Esophagus mucosa (tissue), 1 donor: ENCODE data around the gene MCIDAS. TPM values are rescaled to one million over a fixed set of nuclear protein-coding genes. Genes with fewer than 3 reads are reported as not detected.

ENCODE experiments used
- ATAC-seq: fragments of 200-7000 bp; cut with Tn5 transposase; one replicate; pipeline ENCODE4 v1.9.1; 2020
- total RNA-seq: library from RNA; stranded (reverse); gene quantifications from one replicate; pipeline ENCODE4 v1.2.4, GENCODE V29; 2023
- donor health status: DM: yes; HTN: yes; CAD: no.

The MCIDAS gene
- total RNA-seq, result 0.20 TPM

- ATAC-seq, result peak; percentile 50
Measured at GRCh38 chr5:55226934-55227663, at the start of gene MCIDAS. TSS of gene MCIDAS (minus strand) at chr5:55227315. CDS start at chr5:55227138, 177 bp downstream.

- no peak for ATAC-seq
Measured at GRCh38 chr5:55276771-55277170, 49.7 kb upstream of the MCIDAS start.

- ATAC-seq, result no peak
Measured at GRCh38 chr5:55258339-55258738, 31.2 kb upstream of the MCIDAS start.

GRCh38 chr5:55254802-55255201 is 27.7 kb upstream of the MCIDAS start:
- no peak for ATAC-seq

GRCh38 chr5:55250064-55250463 is 22.9 kb upstream of the MCIDAS start:
- no peak for ATAC-seq

- ATAC-seq, result no peak
Measured at GRCh38 chr5:55241746-55242145, 14.6 kb upstream of the MCIDAS start.

- ATAC-seq, result no peak
Measured at GRCh38 chr5:55236800-55237199, 9.7 kb upstream of the MCIDAS start.

- ATAC-seq, result peak; percentile 16
Measured at GRCh38 chr5:55234121-55234700, 7.1 kb upstream of the MCIDAS start.

- ATAC-seq, result peak; percentile 89
Measured at GRCh38 chr5:55232985-55233928, 6.1 kb upstream of the MCIDAS start, which contains the start of gene CCNO. TSS of gene CCNO (minus strand) at chr5:55233608. CDS start at chr5:55233523, 85 bp downstream.

- ATAC-seq, result peak; percentile 42
Measured at GRCh38 chr5:55232271-55232984, 5.3 kb upstream of the MCIDAS start.

GRCh38 chr5:55231919-55232270 is 4.8 kb upstream of the MCIDAS start:
- no peak for ATAC-seq

- ATAC-seq, result no peak
Measured at GRCh38 chr5:55231029-55231918, 4.2 kb upstream of the MCIDAS start.

GRCh38 chr5:55230086-55230629 is 3.0 kb upstream of the MCIDAS start:
- no peak for ATAC-seq

GRCh38 chr5:55227664-55228430 is 732 bp upstream of the MCIDAS start:
- no peak for ATAC-seq

GRCh38 chr5:55226027-55226933 is 835 bp downstream of the MCIDAS start:
- peak; percentile 67 for ATAC-seq

- no peak for ATAC-seq
Measured at GRCh38 chr5:55225346-55225745, 1.8 kb downstream of the MCIDAS start.

GRCh38 chr5:55223812-55224240 is 3.3 kb downstream of the MCIDAS start:
- no peak for ATAC-seq

- no peak for ATAC-seq
Measured at GRCh38 chr5:55222985-55223811, 3.9 kb downstream of the MCIDAS start.
